T-helper 2 cell treated with Interferon-gamma antibody and Interleukin-4, amounts not matched to agents 100 ng/mL and 5 ng/mL, for 36 hours (primary cell): ENCODE data around the gene LAMA1. TPM values are rescaled to one million over a fixed set of nuclear protein-coding genes. Genes with fewer than 3 reads are reported as not detected.
"Not testable (repeated sequence)": the region's sequence is repeated elsewhere in the genome, so short reads cannot be mapped to it uniquely, and the experiment has no call there.

Experiments used
- intact Hi-C: fragments of 100-400 bp; cut with micrococcal nuclease; formaldehyde crosslinking; loops from one replicate; pipeline ENCODE4 v1.15.1; 2023
- total RNA-seq: library from RNA; stranded (reverse); gene quantifications from 2 replicates; pipeline ENCODE4 v1.2.3, GENCODE V29; 2022

The LAMA1 gene, protein sequence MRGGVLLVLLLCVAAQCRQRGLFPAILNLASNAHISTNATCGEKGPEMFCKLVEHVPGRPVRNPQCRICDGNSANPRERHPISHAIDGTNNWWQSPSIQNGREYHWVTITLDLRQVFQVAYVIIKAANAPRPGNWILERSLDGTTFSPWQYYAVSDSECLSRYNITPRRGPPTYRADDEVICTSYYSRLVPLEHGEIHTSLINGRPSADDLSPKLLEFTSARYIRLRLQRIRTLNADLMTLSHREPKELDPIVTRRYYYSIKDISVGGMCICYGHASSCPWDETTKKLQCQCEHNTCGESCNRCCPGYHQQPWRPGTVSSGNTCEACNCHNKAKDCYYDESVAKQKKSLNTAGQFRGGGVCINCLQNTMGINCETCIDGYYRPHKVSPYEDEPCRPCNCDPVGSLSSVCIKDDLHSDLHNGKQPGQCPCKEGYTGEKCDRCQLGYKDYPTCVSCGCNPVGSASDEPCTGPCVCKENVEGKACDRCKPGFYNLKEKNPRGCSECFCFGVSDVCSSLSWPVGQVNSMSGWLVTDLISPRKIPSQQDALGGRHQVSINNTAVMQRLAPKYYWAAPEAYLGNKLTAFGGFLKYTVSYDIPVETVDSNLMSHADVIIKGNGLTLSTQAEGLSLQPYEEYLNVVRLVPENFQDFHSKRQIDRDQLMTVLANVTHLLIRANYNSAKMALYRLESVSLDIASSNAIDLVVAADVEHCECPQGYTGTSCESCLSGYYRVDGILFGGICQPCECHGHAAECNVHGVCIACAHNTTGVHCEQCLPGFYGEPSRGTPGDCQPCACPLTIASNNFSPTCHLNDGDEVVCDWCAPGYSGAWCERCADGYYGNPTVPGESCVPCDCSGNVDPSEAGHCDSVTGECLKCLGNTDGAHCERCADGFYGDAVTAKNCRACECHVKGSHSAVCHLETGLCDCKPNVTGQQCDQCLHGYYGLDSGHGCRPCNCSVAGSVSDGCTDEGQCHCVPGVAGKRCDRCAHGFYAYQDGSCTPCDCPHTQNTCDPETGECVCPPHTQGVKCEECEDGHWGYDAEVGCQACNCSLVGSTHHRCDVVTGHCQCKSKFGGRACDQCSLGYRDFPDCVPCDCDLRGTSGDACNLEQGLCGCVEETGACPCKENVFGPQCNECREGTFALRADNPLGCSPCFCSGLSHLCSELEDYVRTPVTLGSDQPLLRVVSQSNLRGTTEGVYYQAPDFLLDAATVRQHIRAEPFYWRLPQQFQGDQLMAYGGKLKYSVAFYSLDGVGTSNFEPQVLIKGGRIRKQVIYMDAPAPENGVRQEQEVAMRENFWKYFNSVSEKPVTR (N-terminal part only)
- not detected in 2 replicates for total RNA-seq

DNA sequence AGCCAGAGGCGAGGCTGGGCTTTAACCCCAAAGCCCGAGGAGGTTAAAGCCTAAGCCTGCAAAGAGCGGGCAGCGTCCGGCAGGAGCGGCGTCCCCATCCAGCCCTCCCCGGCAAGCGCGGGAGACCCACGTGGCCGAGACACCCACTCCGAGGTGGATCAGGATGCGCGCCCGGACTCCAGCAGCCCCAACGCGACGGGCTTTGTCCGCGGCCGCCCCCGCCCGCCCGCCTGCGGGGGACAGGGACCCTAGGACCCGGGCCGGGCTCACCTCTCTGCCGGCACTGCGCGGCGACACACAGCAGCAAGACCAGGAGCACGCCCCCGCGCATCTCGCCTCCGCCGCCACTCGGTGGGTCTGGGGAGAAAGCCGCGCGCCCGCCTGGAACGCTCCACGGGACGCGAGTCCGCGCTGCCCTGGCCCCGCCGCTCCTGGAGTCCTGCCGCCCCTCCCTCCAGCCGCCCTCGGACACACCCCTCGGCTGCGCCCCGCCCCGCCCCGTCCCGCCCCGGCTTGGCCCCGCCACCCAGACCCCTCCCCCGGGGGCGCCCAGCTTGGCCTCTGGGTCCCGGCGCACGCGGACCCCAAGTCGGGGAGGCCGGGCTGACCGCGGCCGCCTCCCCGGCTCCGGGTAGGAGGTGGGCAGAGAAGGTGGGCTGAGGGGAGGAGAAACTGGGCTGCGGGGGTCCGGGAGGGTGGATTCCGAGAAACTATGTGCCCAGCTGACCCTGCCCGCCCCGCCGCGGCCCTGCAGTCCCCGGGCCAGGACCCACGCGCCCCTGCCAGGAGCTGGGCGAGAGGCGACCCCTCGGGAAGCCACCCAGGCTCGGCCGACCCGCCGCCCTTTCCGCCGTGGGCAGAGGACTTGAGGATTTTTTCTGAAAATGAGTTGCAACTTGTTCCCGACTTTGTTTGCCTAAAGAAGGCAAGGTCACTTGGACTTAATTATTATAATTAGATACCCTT lies at the start of gene LAMA1:
Gene LAMA1 (minus strand): TSS at position 408 of the 966 bp plus-strand sequence. CDS start 77 bp downstream, at position 331.
- intact Hi-C loops, result no loop called here

- intact Hi-C loops, result no loop called here
Measured at GRCh38 chr18:7165846-7166393, 48.3 kb upstream of the LAMA1 start.

GRCh38 chr18:7164323-7165004 lies 46.9 kb upstream of the LAMA1 start:
- intact Hi-C loops, result no loop called here

- intact Hi-C loops, result no loop called here
Measured at GRCh38 chr18:7158216-7158615, 40.6 kb upstream of the LAMA1 start.

DNA sequence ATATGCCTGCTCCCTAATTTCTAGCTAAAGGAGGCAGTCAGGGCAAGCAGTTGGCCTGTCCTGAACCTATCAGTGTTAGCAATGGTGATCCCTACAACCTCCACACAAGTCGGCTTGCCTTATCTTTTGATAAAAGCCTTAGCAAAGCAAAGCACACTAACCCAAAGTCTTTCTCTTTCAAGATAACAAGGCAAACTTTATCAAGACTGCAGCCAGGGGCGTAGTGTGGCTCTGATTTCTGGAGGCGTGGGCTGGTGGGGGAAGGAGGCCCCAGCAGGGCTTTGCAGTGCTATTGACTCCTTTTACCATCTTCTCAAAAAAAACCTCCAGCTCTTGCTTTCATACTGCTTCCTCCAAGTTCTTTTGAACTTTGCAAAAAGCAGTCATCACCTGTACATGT lies 40.2 kb upstream of the LAMA1 start:
- intact Hi-C loops, result no loop called here

GRCh38 chr18:7155887-7156286 lies 38.3 kb upstream of the LAMA1 start:
- intact Hi-C loops, result no loop called here

DNA sequence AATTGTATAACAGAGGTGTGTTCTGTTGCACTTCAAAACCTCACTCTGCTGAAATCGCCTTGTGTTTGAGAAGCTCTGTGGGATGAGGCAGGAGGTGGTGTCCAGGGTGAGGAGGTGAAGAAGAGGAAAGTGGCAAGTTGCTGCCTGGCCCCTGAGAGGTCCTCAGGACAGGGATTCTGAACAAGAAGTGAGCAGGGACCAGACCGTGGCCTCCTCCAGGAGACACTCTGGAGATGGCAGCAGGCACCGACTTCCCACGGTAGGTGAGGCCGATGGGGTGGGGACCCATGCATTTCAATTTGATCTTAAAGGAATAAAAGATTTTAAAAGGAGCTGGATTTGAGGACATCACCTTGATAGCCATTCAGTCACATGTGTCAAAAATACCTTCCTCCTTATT lies 37.5 kb upstream of the LAMA1 start:
- intact Hi-C loops, result no loop called here

GRCh38 chr18:7152440-7152839 lies 34.8 kb upstream of the LAMA1 start:
- intact Hi-C loops, result no loop called here

DNA sequence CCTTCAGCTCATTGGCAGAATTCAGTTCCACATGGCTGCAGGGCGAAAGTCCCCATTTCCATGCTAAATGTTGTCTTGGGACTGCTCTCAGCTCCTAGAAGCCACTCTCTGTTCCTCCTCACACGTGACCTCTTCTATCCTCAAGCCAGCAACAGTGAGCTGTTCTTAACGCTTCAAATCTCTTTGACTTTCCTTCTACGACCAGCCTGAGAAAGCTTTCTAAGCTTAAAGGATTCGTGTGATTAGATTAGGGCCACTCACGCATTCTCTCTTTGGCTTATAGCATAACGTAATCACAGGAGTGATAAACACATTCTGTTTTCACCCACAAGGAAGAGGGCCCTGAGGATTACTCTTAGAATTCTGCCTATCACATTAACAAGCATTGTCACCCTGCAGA lies 29.8 kb upstream of the LAMA1 start:
- intact Hi-C loops, result no loop called here

GRCh38 chr18:7146067-7146466 lies 28.5 kb upstream of the LAMA1 start:
- intact Hi-C loops, result no loop called here

GRCh38 chr18:7144921-7145320 lies 27.3 kb upstream of the LAMA1 start:
- intact Hi-C loops, result not testable (repeated sequence)

GRCh38 chr18:7141287-7141686 lies 23.7 kb upstream of the LAMA1 start:
- intact Hi-C loops, result no loop called here

- intact Hi-C loops, result no loop called here
Measured at GRCh38 chr18:7139409-7139808, 21.8 kb upstream of the LAMA1 start.

GRCh38 chr18:7133181-7133580 lies 15.6 kb upstream of the LAMA1 start:
- intact Hi-C loops, result no loop called here

DNA sequence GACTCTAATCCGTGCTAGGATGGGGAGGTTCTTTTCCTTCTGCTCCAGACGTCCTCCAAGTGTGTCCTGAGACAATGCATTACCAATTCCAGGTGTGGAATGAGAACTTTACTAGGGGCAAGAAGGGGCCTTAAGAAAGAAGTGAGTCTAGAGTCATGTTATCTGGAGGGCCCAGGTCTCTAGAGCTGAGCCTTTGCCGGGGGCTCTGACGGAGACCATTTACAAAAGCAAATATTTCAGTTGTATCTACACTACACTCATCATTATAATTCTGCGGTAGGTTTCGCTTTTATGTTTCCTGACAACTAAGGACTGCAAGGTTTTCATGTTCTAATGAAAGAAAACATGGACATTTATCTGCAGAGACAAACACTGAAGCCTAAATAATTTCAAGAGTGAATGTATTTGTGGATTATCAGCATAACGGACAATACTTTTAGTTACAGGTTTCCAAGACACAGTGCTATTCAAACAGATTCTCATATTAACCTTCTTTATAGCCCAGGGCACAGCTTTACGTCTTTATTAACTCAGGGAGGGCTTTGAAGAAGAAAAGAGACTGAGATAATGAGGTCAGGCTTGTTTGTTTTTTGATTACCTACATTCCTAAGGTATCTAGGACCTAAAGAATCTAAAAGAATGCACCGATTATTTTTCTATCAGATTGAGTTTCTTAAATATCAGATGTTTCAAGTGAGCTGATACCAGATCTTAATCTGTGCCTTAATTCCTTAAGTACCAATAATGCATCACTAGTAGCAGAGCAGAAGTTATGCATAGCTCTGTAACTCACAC lies 15.0 kb upstream of the LAMA1 start:
- intact Hi-C loops, result no loop called here

- intact Hi-C loops, result no loop called here
Measured at GRCh38 chr18:7122376-7122775, 4.8 kb upstream of the LAMA1 start.

DNA sequence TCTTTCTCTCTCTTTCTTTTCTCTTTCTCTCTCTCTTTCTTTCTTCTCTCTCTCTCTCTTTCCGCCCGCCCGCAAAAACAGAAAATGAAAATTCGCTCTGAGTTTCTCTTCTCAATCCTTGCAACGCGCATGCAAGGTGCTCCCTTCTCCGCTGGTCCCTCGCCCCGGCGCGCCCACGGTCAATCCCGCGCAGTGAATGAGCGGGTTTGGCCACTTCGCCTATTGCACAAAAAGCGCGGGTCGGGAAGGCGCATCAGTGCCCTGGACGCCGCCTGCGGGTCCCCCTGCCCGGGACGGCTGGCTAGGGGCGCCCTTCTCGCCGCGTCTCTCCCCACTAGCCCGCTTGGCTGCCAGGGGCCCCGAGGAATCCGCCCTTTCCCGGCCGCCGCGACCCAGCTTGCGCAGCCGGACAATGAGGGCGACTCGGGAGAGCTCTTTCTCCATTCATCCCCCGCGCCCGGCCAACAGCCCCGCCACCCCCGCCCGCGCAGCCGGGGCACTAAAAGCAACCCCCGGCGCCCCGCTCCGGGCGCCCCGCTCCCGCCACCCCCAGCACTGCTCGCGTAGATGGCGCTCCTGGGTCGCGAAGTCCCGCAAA lies 706 bp downstream of the LAMA1 start:
- intact Hi-C loops, result no loop called here
